HCT116 (cell line): Measurements from ENCODE around the gene CHRD. TPM values are rescaled to one million over a fixed set of nuclear protein-coding genes. Genes with fewer than 3 reads are reported as not detected.

ENCODE experiments used
- ATAC-seq: fragments of 200-7000 bp; cut with Tn5 transposase; 2 replicates; pipeline ENCODE4 v1.9.1; 2020; ENCODE audit warnings: mild to moderate bottlenecking, moderate library complexity
- BruUV-seq: library from RNA; stranded (reverse); fragments of 400-500 nt; replicated peaks from 2 replicates; lab custom pipeline; 2021; lab: Mats Ljungman, UMichigan
- CTCF ChIA-PET: fragments of 300-600 bp; sonication (Branson Sonifier 250); formaldehyde crosslinking; loops from one replicate; lab custom pipeline; 2021; ENCODE audit warnings: antibody characterized with exemption; lab: Charles Lee
- POLR2A ChIA-PET: fragments of 300-600, 350-600 bp; sonication (Branson Sonifier 250); formaldehyde crosslinking; loops from one replicate; lab custom pipeline; 2021; ENCODE audit warnings: antibody characterized with exemption; lab: Charles Lee
- RAD21 ChIA-PET, 2 experiments: fragments of 300-600 bp; sonication (Branson Sonifier 250); formaldehyde crosslinking; loops; one replicate each; lab custom pipeline; 2023; ENCODE audit warnings: low total read pairs in 2 of 2; ENCODE audit not compliant: uncharacterized antibody in 2 of 2, unreplicated experiment in 2 of 2, low non-redundant PET in 1 of 2; lab: Charles Lee
- DNase-seq: peaks from one replicate; pipeline ENCODE4 v3.0.0-alpha.2; 2010; ENCODE audit warnings: low read depth, low spot score
- H2AFZ ChIP-seq: fragments of 200-600 bp; shearing (Covaris generic), sonication (generic); 2 replicates; pipeline ENCODE4 v1.6.1; 2017; ENCODE audit warnings: low read depth, mixed run types, mixed read lengths, antibody characterized with exemption, low read length; ENCODE audit not compliant: poor library complexity, severe bottlenecking
- H3K27ac ChIP-seq: 2 replicates; pipeline ENCODE4 v1.5.1; 2012; ENCODE audit warnings: low read depth, low read length
- H3K27me3 ChIP-seq: fragments of 200-600 bp; sonication (generic); 2 replicates; pipeline ENCODE4 v1.6.1; 2016; ENCODE audit warnings: mixed run types, low read length, mixed read lengths; ENCODE audit not compliant: insufficient read depth
- H3K36me3 ChIP-seq, 2 experiments: fragments of 200-500 bp in 1 of 2; fragments of 200-600 bp in 1 of 2; sonication (Bioruptor generic) in 1 of 2; sonication (generic) in 1 of 2; 2 replicates each; pipeline versions ENCODE4 v1.5.1 to v1.6.1; 2014 to 2016; ENCODE audit warnings: low read length in 2 of 2, inconsistent platforms in 1 of 2, mixed read lengths in 1 of 2, mixed run types in 1 of 2; ENCODE audit not compliant: insufficient read depth in 2 of 2, control insufficient read depth in 1 of 2
- H3K4me1 ChIP-seq, 2 experiments: fragments of 200-600 bp in 1 of 2; sonication (generic) in 1 of 2; 2 replicates each; pipeline versions ENCODE4 v1.5.1 to v1.6.1; 2012 to 2017; ENCODE audit warnings: low read length in 2 of 2, inconsistent platforms in 1 of 2, mild to moderate bottlenecking in 1 of 2, mixed read lengths in 1 of 2, mixed run types in 1 of 2, moderate library complexity in 1 of 2; ENCODE audit not compliant: insufficient read depth in 2 of 2, control insufficient read depth in 1 of 2
- H3K4me2 ChIP-seq: fragments of 200-600 bp; sonication (generic); 2 replicates; pipeline ENCODE4 v1.6.1; 2017; ENCODE audit warnings: mixed run types, low read length, mixed read lengths
- H3K4me3 ChIP-seq, 2 experiments: fragments of 200-600 bp in 1 of 2; sonication (generic) in 1 of 2; replicated peaks in 1 of 2; 2 replicates each; pipeline ENCODE4 v1.5.1; 2011 to 2016; ENCODE audit warnings: low read length in 2 of 2, control low read depth in 1 of 2, low read depth in 1 of 2, mild to moderate bottlenecking in 1 of 2, mixed read lengths in 1 of 2, mixed run types in 1 of 2
- H3K79me2 ChIP-seq: fragments of 200-600 bp; sonication (generic); 2 replicates; pipeline ENCODE4 v1.6.1; 2017; ENCODE audit warnings: mild to moderate bottlenecking, mixed run types, low read length, moderate library complexity, mixed read lengths; ENCODE audit not compliant: insufficient read depth
- H3K9ac ChIP-seq: fragments of 200-600 bp; sonication (generic); 2 replicates; pipeline ENCODE4 v1.6.1; 2016; ENCODE audit warnings: low read length, mixed read lengths
- H3K9me2 ChIP-seq: fragments of 200-600 bp; sonication (generic), shearing (Covaris generic); 2 replicates; pipeline ENCODE4 v1.6.1; 2017; ENCODE audit warnings: mixed run types, mild to moderate bottlenecking, moderate library complexity; ENCODE audit not compliant: insufficient read depth
- H3K9me3 ChIP-seq, 2 experiments: fragments of 200-500 bp in 1 of 2; fragments of 200-600 bp in 1 of 2; sonication (Bioruptor generic) in 1 of 2; sonication (generic) in 1 of 2; 2 replicates each; pipeline ENCODE4 v1.6.1; 2014 to 2017; ENCODE audit warnings: low read length in 2 of 2, mixed read lengths in 2 of 2, inconsistent platforms in 1 of 2, low read depth in 1 of 2, mild to moderate bottlenecking in 1 of 2, mixed run types in 1 of 2, moderate library complexity in 1 of 2; ENCODE audit not compliant: control insufficient read depth in 1 of 2, insufficient read depth in 1 of 2
- H4K20me1 ChIP-seq: fragments of 200-600 bp; sonication (generic), shearing (Covaris generic); 2 replicates; pipeline ENCODE4 v1.6.1; 2017; ENCODE audit warnings: mixed run types, mild to moderate bottlenecking, moderate library complexity; ENCODE audit not compliant: insufficient read depth
- CEBPB ChIP-seq: IDR thresholded peaks from 2 replicates; pipeline ENCODE4 v1.6.1; 2012; ENCODE audit warnings: low read depth
- EGR1 ChIP-seq: IDR thresholded peaks from 2 replicates; pipeline ENCODE4 v1.6.1; 2012; ENCODE audit warnings: low read depth
- ELF1 ChIP-seq: IDR thresholded peaks from 2 replicates; pipeline ENCODE4 v1.6.1; 2012; ENCODE audit warnings: low read depth, borderline replicate concordance
- EZH2 ChIP-seq: fragments of 200-600 bp; sonication (generic); IDR thresholded peaks from 2 replicates; pipeline ENCODE4 v1.6.1; 2017; ENCODE audit warnings: antibody characterized with exemption, mixed run types
- FOSL1 ChIP-seq: IDR thresholded peaks from 2 replicates; pipeline ENCODE4 v1.6.1; 2012; ENCODE audit warnings: low read depth
- RAD21 ChIP-seq: IDR thresholded peaks from 2 replicates; pipeline ENCODE4 v1.6.1; 2012; ENCODE audit warnings: low read depth, mild to moderate bottlenecking
- REST ChIP-seq: IDR thresholded peaks from 2 replicates; pipeline ENCODE4 v1.6.1; 2012; ENCODE audit warnings: low read depth
- SIN3A ChIP-seq: IDR thresholded peaks from 2 replicates; pipeline ENCODE4 v1.6.1; 2012; ENCODE audit warnings: low read depth
- SP1 ChIP-seq: IDR thresholded peaks from 2 replicates; pipeline ENCODE4 v1.6.1; 2012; ENCODE audit warnings: low read depth
- TCF7L2 ChIP-seq: IDR thresholded peaks from 2 replicates; pipeline ENCODE4 v1.7.0; 2011; ENCODE audit warnings: borderline replicate concordance, inconsistent platforms; ENCODE audit not compliant: insufficient read depth, insufficient read length; ENCODE audit errors: extremely low read depth
- ZFX ChIP-seq: fragments of 450-650 bp; IDR thresholded peaks from 2 replicates; pipeline ENCODE4 v1.6.1; 2017
- ZNF274 ChIP-seq: fragments of 200-500 bp; sonication (Bioruptor generic); IDR thresholded peaks from 2 replicates; pipeline ENCODE4 v1.6.1; 2014; ENCODE audit warnings: mild to moderate bottlenecking, low read depth, low read length, inconsistent platforms
- intact Hi-C: fragments of 100-400 bp; cut with micrococcal nuclease; formaldehyde crosslinking; loops from 2 replicates; pipeline ENCODE4 v1.10.0; 2022
- total RNA-seq: library from RNA; stranded (reverse); gene quantifications from one replicate; pipeline ENCODE4 v1.2.1, GENCODE V29; 2021; ENCODE audit not compliant: unreplicated experiment
- TF ChIP-seq, protein P1 (sequence below): IDR thresholded peaks from 2 replicates; pipeline ENCODE4 v1.6.1; 2012
- TF ChIP-seq, protein P2 (sequence below): IDR thresholded peaks from 2 replicates; pipeline ENCODE4 v1.6.1; 2012

The CHRD gene
- total RNA-seq, 1 experiment from 2014 or later: 8.0 TPM

GRCh38 chr3:184337399-184337714, 42.5 kb upstream of the CHRD start, which contains the start of gene FAM131A:
FAM131A (plus strand) TSS chr3:184337600; CDS start chr3:184337631, 31 bp downstream.
- peak within 1 kb of the TSS; percentile 85 for H3K27ac ChIP-seq
- ATAC-seq (no peak), DNase-seq (no peak)
- H4K20me1 ChIP-seq: peaks cover 22% of the 10 kb centered on the region; the same call in 1 of the 2 replicates
- intact Hi-C loops: no loop called here
- POLR2A ChIA-PET: interaction anchor here (0.7 to 1.7 kb wide), 2 partner anchors 8 to 25 kb away, joined by 3 to 5 read pairs; no protein-coding TSS in a partner anchor
- BruUV-seq: no TSS peak
- H3K79me2 ChIP-seq: peaks cover 34% of the 10 kb centered on the region; the same call in 1 of the 2 replicates
- no peaks in the 10 kb centered on the region for H3K9me3 ChIP-seq
- TF ChIP-seq, protein P1, sequence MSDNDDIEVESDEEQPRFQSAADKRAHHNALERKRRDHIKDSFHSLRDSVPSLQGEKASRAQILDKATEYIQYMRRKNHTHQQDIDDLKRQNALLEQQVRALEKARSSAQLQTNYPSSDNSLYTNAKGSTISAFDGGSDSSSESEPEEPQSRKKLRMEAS: no peak
- TF ChIP-seq SIN3A (no peak), ELF1 (no peak), ZFX (no peak), EGR1 (no peak), TCF7L2 (no peak), EZH2 (no peak)
- H2AFZ ChIP-seq: no peak within 1 kb of the TSS
- CTCF ChIA-PET: interaction anchor here (1.3 to 1.5 kb wide), 2 partner anchors 8 to 203 kb away, joined by 4 to 7 read pairs; no protein-coding TSS in a partner anchor
- RAD21 ChIA-PET: no interaction called here
- peaks cover 19 to 26% of the 10 kb centered on the region in 2 experiments for H3K36me3 ChIP-seq
- H3K9me2 ChIP-seq: no peaks in the 10 kb centered on the region
- H3K27me3 ChIP-seq: no peaks in the 10 kb centered on the region
- H3K4me2 ChIP-seq: peak within 1 kb of the TSS; percentile 90
- peak within 1 kb of the TSS; percentile 73 for H3K4me3 ChIP-seq
- H3K4me1 ChIP-seq: peaks cover 2 to 51% of the 10 kb centered on the region in 2 experiments; a peak in 3 of 4 replicates
- H3K9ac ChIP-seq: peak within 1 kb of the TSS; percentile 83

- Histone ChIP-seq H3K9ac (no peak overlapping the region), H3K4me2 (no peak overlapping the region), H3K27ac (no peak overlapping the region), H3K79me2 (peaks cover 28% of the 10 kb centered on the region; the same call in 1 of the 2 replicates), H4K20me1 (peaks cover 17% of the 10 kb centered on the region; the same call in 1 of the 2 replicates), H3K4me1 (peaks cover 2 to 45% of the 10 kb centered on the region in 2 experiments; a peak in 3 of 4 replicates), H3K9me3 (no peaks in the 10 kb centered on the region), H3K9me2 (no peaks in the 10 kb centered on the region), H3K27me3 (no peaks in the 10 kb centered on the region), H3K4me3 (no peak overlapping the region), H2AFZ (no peak overlapping the region), H3K36me3 (peaks cover 18 to 20% of the 10 kb centered on the region in 2 experiments)
- ChIA-PET CTCF (no interaction called here), POLR2A (interaction anchor here (1.7 kb wide), 1 partner anchor 8 kb away, joined by 5 read pairs; no protein-coding TSS in a partner anchor), RAD21 (no interaction called here)
- no peak for ATAC-seq
- BruUV-seq: no TSS peak
- intact Hi-C loops: no loop called here
- DNase-seq: no peak
- TF ChIP-seq FOSL1: no peak
- no peak for TF ChIP-seq RAD21
- TF ChIP-seq, protein P1: no peak
- TF ChIP-seq EZH2: no peak
- no peak for TF ChIP-seq REST
- TF ChIP-seq ZNF274: no peak
- no peak for TF ChIP-seq SP1
- no peak for TF ChIP-seq CEBPB
- TF ChIP-seq, protein P2, sequence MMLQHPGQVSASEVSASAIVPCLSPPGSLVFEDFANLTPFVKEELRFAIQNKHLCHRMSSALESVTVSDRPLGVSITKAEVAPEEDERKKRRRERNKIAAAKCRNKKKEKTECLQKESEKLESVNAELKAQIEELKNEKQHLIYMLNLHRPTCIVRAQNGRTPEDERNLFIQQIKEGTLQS: no peak
- TF ChIP-seq ZFX: no peak
Observed at GRCh38 chr3:184337981-184338380, 41.9 kb upstream of the CHRD start.
